Stimulated activated CD4-positive, alpha-beta T cell treated with anti-CD3 and anti-CD28 coated beads, Interleukin-1b, Interleukin-23, amount 100 ng/mL, for 1 hour (primary cell): ENCODE data around the gene SLC1A2.

Experiments used
- DNase-seq, 2 donors: peaks; one replicate each; pipeline ENCODE4 v3.0.0-alpha.2; 2020; ENCODE audit warnings: low read depth in 2 of 2

Gene SLC1A2

GRCh38 chr11:35324981-35325380 is 94.4 kb downstream of the SLC1A2 start:
- DNase-seq: no peak

GRCh38 chr11:35324183-35324886 is 95.0 kb downstream of the SLC1A2 start:
- no peak for DNase-seq

DNA sequence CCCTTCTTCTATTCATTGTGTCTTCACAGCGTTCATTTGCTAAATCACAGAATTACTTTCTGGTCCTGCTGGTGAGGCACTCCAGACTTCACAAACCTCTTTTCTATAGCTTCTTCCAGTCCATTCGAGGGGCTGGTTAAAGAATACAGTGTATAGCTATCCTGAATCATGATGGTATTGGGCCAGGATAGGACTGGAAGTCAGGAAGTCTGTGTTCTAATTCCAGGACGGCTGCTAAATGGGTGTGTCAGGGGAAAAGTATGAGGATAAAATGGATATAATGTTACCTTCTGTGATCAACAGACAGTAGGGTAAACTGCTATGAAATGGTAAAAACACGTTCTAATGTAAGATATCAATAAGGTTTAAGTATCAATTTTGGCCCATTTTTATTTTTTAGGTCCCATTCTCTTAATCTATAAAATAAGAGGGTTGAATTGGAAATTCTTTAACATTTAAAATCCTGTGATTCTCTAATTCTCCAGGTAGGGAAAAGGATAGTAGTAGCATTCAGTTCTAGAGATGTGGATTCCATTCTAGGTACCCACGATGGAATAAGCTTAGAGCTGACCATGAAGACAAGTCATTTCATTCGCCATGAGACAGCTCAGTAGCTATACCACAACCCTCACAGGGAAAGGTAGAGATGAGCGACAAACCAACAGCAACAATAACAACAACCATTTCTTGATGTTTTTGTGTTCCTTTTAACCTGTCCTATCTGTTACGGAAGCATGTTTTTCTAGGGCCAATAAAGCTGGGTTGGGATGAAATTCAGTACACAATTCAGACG is 96.1 kb downstream of the SLC1A2 start:
- no peak for DNase-seq

DNA sequence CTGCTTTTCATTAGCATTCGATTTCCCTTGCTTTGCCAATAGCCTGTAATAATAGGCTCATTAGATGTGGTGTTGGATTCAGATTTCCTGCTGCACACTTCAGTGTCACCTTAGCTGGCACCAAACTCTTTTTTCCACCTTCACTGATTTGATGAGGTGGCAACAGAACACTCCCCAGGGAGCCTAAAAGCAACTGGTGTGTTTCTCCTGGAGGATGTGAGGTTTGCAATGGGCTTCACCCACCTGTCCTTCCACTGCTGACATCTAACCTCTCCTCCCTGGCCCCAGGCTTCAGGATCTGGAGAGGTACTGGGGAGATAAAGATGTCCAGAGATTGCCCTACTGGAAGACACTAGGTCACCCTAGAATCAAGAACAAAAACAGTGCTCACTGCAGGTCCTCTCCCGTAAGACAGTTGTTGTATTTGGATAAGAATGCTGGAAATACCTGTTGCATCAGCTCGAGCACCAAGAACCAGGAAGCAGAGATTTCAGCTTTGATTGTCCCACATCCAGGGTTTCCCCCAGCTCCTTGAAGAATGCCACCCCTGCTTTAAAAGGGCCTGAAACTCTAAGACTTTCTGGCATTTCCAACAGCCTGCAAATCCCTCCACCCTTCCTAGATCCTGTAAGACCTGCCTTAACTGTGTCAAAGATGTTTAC is 96.9 kb downstream of the SLC1A2 start:
- no peak for DNase-seq

GRCh38 chr11:35321532-35322317 is 97.6 kb downstream of the SLC1A2 start:
- DNase-seq: no peak

GRCh38 chr11:35321111-35321510 is 98.2 kb downstream of the SLC1A2 start:
- DNase-seq: no peak

- DNase-seq: no peak
Observed at GRCh38 chr11:35318977-35319925, 100.1 kb downstream of the SLC1A2 start.

DNA sequence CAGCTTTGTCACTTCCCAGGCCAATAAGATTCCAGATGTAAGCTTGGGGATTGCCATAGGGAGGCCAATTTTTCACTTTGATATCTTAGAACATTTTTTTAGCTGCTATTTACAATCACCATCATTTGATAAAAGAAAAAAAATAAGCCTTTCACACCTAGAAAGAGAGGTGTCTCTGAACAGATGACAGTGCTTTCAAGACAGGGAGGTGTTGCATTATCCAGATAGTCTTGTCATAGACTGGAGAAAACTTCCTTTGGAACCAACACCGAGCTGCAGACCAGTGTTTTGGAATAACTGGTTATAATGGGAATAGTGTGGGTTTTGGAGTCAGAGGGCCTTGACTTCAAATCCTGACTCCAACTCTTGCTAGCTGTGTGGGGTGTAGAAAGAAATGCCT is 101.0 kb downstream of the SLC1A2 start:
- no peak for DNase-seq

DNA sequence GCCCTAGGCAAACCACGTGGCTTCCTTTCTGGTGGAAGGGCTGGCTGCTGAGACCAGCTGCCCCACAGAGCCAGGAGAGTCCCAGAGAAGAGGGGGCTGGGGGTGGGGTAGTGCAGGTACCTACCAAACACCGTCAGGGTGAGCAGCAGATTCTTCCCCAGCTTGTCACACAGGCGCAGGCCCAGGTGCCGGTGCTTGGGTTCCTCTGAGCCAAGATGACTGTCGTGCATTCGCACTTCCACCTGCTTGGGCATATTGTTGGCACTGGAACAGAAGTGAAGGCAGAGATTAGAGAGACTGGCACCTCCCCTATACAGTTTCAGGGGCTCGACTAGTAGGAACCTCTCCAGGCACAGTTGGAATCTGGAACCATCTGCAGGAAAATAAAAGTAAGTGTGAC is 102.1 kb downstream of the SLC1A2 start:
- DNase-seq: no peak

DNA sequence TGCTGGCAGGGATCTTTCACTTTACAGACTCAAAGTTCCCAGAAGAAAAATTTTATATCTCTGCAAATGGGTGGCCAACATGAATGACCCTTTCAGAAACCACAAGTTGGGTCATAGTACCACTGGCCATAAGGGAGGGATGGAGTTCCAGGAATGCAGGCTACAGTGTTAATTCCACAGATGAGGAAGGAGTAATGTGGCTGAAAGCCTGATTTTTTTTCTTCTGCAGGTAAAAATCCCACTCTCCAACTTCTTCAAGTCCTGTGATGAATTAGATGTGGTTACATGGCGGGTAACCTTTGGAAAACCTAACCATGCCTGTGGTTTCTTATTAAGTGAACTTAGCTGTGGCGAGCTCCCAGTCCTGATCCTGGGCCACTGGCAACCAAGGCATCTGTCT is 103.2 kb downstream of the SLC1A2 start:
- DNase-seq: no peak

- DNase-seq: no peak
Observed at GRCh38 chr11:35313760-35314153, 105.6 kb downstream of the SLC1A2 start.

DNA sequence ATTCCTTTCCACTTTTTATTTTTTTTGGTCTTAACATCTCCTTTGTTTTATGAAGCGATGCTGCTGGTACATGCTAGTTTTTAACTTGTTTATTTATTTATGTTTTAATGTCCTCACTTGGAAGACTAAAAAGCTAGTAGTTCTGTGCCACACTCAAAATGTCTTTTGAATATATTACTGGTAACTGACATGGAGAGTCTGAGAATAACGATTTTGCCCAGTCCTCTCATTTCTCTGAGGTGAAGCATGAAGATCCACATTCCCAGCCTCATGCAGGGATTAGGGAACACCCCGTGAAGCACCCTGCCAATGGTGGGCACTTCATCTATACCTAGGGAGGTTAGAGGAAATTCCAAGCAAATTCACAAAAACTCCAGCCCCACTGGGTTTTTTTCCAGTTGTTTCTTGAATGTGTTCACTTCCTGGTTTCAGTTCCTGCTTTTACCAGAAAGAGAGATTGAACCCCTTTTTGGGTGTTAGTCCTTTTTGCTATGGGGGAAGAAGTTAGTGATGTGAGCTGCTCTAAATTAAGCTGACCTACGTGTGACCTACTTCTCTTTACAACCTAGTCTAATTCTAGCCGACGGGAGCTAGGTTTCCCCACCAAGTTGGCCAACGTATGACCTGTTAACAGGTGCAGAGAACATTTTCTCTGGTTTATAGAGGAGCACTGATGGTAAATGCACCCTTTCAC is 106.1 kb downstream of the SLC1A2 start:
- DNase-seq: no peak

GRCh38 chr11:35311331-35311730 is 108.0 kb downstream of the SLC1A2 start:
- DNase-seq: no peak

- DNase-seq: no peak
Observed at GRCh38 chr11:35308157-35308556, 111.2 kb downstream of the SLC1A2 start.

- no peak for DNase-seq
Observed at GRCh38 chr11:35307221-35307621, 112.1 kb downstream of the SLC1A2 start.

- DNase-seq: no peak
Observed at GRCh38 chr11:35305670-35306382, 113.5 kb downstream of the SLC1A2 start.

DNA sequence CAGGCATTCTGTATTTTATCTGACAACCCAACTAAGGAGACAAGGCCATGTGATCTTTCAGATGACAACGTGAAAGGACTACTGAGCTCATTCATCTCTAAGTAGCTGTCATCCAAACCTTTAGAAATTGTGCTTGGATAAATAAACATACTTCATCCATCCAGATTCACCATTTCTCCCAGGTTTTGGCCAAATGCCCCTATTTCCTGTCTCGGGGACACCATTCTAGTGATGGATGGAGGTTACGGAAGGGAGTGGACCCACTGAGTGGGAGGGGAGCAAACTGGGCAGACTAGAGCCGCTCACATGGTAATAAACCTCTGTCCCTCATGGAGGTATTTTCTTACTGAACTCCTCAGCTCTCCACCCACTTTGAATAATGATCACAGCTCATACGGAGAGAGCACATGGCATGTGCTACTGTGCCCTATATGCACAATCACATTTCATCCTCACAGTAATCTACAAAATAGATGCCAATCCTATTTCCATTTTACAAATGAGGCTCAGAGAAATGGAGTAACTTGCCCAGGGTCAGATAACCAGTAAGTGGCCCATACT is 114.4 kb downstream of the SLC1A2 start:
- no peak for DNase-seq

GRCh38 chr11:35304386-35304775 is 115.0 kb downstream of the SLC1A2 start:
- DNase-seq: no peak
